Keratinocyte (primary cell): ENCODE results near the gene PAQR5. TPM values are rescaled to one million over a fixed set of nuclear protein-coding genes. Genes with fewer than 3 reads are reported as not detected.

Experiments
- DNase-seq: peaks from one replicate; pipeline ENCODE4 v3.0.0-alpha.2; 2011; ENCODE audit warnings: low read depth, missing footprints, low spot score
- FAIRE-seq: peaks from 2 replicates; lab custom pipeline; 2011; peaks lifted over from hg19 to GRCh38; lab: Jason Lieb, UNC
- H2AFZ ChIP-seq: 2 replicates; pipeline ENCODE4 v1.6.0; 2012; ENCODE audit warnings: low read length, control low read depth, inconsistent platforms; ENCODE audit not compliant: control insufficient read depth
- H3K27ac ChIP-seq: 2 replicates; pipeline ENCODE4 v1.5.1; 2011; ENCODE audit warnings: low read length; ENCODE audit not compliant: control insufficient read depth, insufficient read depth
- H3K27me3 ChIP-seq: 3 replicates; pipeline ENCODE4 v1.6.0; 2011; ENCODE audit warnings: low read length; ENCODE audit not compliant: control insufficient read depth, insufficient read depth; ENCODE audit errors: extremely low read depth
- H3K36me3 ChIP-seq, 2 experiments: 2 replicates in 1 of 2; 3 replicates in 1 of 2; pipeline ENCODE4 v1.5.1; 2011; ENCODE audit warnings: low read length in 2 of 2, mild to moderate bottlenecking in 1 of 2; ENCODE audit not compliant: control insufficient read depth in 2 of 2, insufficient read depth in 2 of 2; ENCODE audit errors: extremely low read depth in 1 of 2
- H3K4me1 ChIP-seq: 3 replicates; pipeline ENCODE4 v1.5.1; 2011; ENCODE audit warnings: low read length; ENCODE audit not compliant: control insufficient read depth, insufficient read depth; ENCODE audit errors: extremely low read depth
- H3K4me2 ChIP-seq: 3 replicates; pipeline ENCODE4 v1.6.0; 2011; ENCODE audit warnings: low read depth, low read length; ENCODE audit not compliant: control insufficient read depth, insufficient read depth; ENCODE audit errors: extremely low read depth
- H3K4me3 ChIP-seq, 3 experiments: fragments of 200-600 bp in 1 of 3; sonication (generic) in 1 of 3; 2 replicates in 2 of 3; 3 replicates in 1 of 3; pipeline ENCODE4 v1.5.1; 2011 to 2016; ENCODE audit warnings: low read length in 3 of 3, mild to moderate bottlenecking in 3 of 3, control low read depth in 2 of 3, inconsistent platforms in 1 of 3, low read depth in 1 of 3, mixed read lengths in 1 of 3, mixed run types in 1 of 3, moderate library complexity in 1 of 3; ENCODE audit not compliant: control insufficient read depth in 2 of 3, insufficient read depth in 2 of 3; ENCODE audit errors: extremely low read depth in 1 of 3
- H3K79me2 ChIP-seq: 2 replicates; pipeline ENCODE4 v1.6.0; 2012; ENCODE audit warnings: low read length; ENCODE audit not compliant: control insufficient read depth, insufficient read depth
- H3K9ac ChIP-seq: 3 replicates; pipeline ENCODE4 v1.6.0; 2011; ENCODE audit warnings: low read length; ENCODE audit not compliant: control insufficient read depth, insufficient read depth; ENCODE audit errors: extremely low read depth
- H3K9me1 ChIP-seq: 3 replicates; pipeline ENCODE4 v1.6.0; 2011; ENCODE audit warnings: low read length; ENCODE audit not compliant: control insufficient read depth, insufficient read depth; ENCODE audit errors: extremely low read depth
- H3K9me3 ChIP-seq: 2 replicates; pipeline ENCODE4 v1.5.1; 2012; ENCODE audit warnings: low read depth, low read length; ENCODE audit not compliant: control insufficient read depth
- H4K20me1 ChIP-seq: 3 replicates; pipeline ENCODE4 v1.6.0; 2011; ENCODE audit warnings: low read length; ENCODE audit not compliant: control insufficient read depth, insufficient read depth; ENCODE audit errors: extremely low read depth
- CTCF ChIP-seq, 3 experiments: IDR thresholded peaks in 1 of 3; conservative IDR thresholded peaks in 1 of 3; optimal IDR thresholded peaks in 1 of 3; 2 replicates in 2 of 3; 3 replicates in 1 of 3; pipeline versions ENCODE3 to v1.5.1; 2011; ENCODE audit warnings: low read length in 3 of 3, mild to moderate bottlenecking in 3 of 3, moderate library complexity in 2 of 3, control low read depth in 1 of 3, inconsistent platforms in 1 of 3; ENCODE audit not compliant: insufficient read depth in 2 of 3; ENCODE audit errors: extremely low read depth in 1 of 3
- EZH2 ChIP-seq: IDR thresholded peaks from one replicate; pipeline ENCODE4 v1.6.1; 2012; ENCODE audit warnings: inconsistent platforms, mild to moderate bottlenecking, low read length, moderate library complexity
- dilution Hi-C: fragments of 300-500 bp; cut with MboI; formaldehyde crosslinking; loops from one replicate; pipeline ENCODE4 v1.7.0; 2020; ENCODE audit warnings: low sequenced_read_pairs; ENCODE audit not compliant: extremely low pct_ligation_motif_present
- polyA plus RNA-seq, 5 experiments: library from polyadenylated mRNA; depleted of rRNA in 3 of 5; stranded (reverse) in 3 of 5; stranded (forward) in 1 of 5; unstranded in 1 of 5; fragments of >200 nt; gene quantifications; 1 replicate in 1 of 5; 2 replicates in 3 of 5; 3 replicates in 1 of 5; pipeline versions ENCODE4 v1.2.1 to v1.2.3, GENCODE V29; 2011 to 2012; ENCODE audit warnings: missing spikeins in 2 of 5, low read depth in 1 of 5, low replicate concordance in 1 of 5

Gene PAQR5
- polyA plus RNA-seq, 1 donor (not counting 4 experiments of a cell fraction or from before 2014, with no cell fraction given), result 0.30 TPM

DNA sequence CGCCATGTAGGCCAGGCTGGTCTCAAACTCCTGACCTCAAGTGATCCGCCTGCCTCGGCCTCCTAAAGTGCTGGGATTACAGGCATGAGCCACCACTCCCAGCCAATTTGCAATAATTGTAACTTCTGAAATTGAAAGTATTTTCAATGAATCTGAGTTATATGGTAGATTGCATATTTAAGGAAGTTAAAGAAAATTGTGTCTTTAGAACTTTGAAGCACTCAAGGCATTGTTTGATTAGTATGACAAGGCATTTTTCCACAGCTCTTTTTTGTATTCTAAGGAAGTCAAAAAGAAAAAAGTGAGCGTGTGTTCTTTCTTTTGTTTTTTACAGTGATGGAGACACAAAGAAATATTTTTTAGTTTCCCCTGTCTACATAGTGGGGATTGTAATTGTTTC is 138.2 kb downstream of the PAQR5 start:
- DNase-seq (no peak), FAIRE-seq (no peak)
- H3K4me1 ChIP-seq, result no peaks in the 10 kb centered on the region
- no peak overlapping the region for H2AFZ ChIP-seq
- TF ChIP-seq CTCF (optimal IDR thresholded peaks at IDR 0.05 in 1 of 3, IDR thresholded peaks at IDR 0.05 in 1 of 3, conservative IDR thresholded peaks at IDR 0.05 in 1 of 3; ENCODE audit: extremely low read depth in 1 of 3, insufficient read depth in 2 of 3, low read length in 3 of 3) (no peak), EZH2 (no peak)
- peaks cover 7 to 38% of the 10 kb centered on the region in 2 experiments for H3K36me3 ChIP-seq
- H3K9me1 ChIP-seq, result no peaks in the 10 kb centered on the region
- no peaks in the 10 kb centered on the region for H4K20me1 ChIP-seq
- H3K9ac ChIP-seq, result no peak overlapping the region
- H3K4me3 ChIP-seq, result no peak overlapping the region
- H3K27me3 ChIP-seq, result no peaks in the 10 kb centered on the region
- H3K9me3 ChIP-seq, result no peaks in the 10 kb centered on the region
- dilution Hi-C loops, result no loop called here
- H3K27ac ChIP-seq, result no peak overlapping the region
- peaks cover 8% of the 10 kb centered on the region for H3K79me2 ChIP-seq
- no peak overlapping the region for H3K4me2 ChIP-seq

GRCh38 chr15:69439623-69440022 is 140.9 kb downstream of the PAQR5 start:
- no peaks in the 10 kb centered on the region for H3K4me1 ChIP-seq
- no peak overlapping the region for H2AFZ ChIP-seq
- peaks cover 5 to 32% of the 10 kb centered on the region in 2 experiments for H3K36me3 ChIP-seq
- H3K4me2 ChIP-seq, result no peak overlapping the region
- no peaks in the 10 kb centered on the region for H4K20me1 ChIP-seq
- no peak for DNase-seq
- dilution Hi-C loops, result no loop called here
- no peak overlapping the region for H3K27ac ChIP-seq
- FAIRE-seq, result no peak
- H3K9me3 ChIP-seq, result no peaks in the 10 kb centered on the region
- H3K9me1 ChIP-seq, result no peaks in the 10 kb centered on the region
- TF ChIP-seq EZH2 (no peak), CTCF (optimal IDR thresholded peaks at IDR 0.05 in 1 of 3, IDR thresholded peaks at IDR 0.05 in 1 of 3, conservative IDR thresholded peaks at IDR 0.05 in 1 of 3; ENCODE audit: extremely low read depth in 1 of 3, insufficient read depth in 2 of 3, low read length in 3 of 3) (no peak)
- H3K4me3 ChIP-seq, result no peak overlapping the region
- H3K27me3 ChIP-seq, result no peaks in the 10 kb centered on the region
- peaks cover 1% of the 10 kb centered on the region for H3K79me2 ChIP-seq
- no peak overlapping the region for H3K9ac ChIP-seq
